Measurements from ENCODE around the gene ZNF724. TPM values are rescaled to one million over a fixed set of nuclear protein-coding genes. Genes with fewer than 3 reads are reported as not detected.
"Not testable (repeated sequence)": the region's sequence is repeated elsewhere in the genome, so short reads cannot be mapped to it uniquely, and the experiment has no call there.

Gene ZNF724
- total and polyA plus RNA-seq, 7 donors: 0.06 to 0.99 (median 0.17) TPM

DNA sequence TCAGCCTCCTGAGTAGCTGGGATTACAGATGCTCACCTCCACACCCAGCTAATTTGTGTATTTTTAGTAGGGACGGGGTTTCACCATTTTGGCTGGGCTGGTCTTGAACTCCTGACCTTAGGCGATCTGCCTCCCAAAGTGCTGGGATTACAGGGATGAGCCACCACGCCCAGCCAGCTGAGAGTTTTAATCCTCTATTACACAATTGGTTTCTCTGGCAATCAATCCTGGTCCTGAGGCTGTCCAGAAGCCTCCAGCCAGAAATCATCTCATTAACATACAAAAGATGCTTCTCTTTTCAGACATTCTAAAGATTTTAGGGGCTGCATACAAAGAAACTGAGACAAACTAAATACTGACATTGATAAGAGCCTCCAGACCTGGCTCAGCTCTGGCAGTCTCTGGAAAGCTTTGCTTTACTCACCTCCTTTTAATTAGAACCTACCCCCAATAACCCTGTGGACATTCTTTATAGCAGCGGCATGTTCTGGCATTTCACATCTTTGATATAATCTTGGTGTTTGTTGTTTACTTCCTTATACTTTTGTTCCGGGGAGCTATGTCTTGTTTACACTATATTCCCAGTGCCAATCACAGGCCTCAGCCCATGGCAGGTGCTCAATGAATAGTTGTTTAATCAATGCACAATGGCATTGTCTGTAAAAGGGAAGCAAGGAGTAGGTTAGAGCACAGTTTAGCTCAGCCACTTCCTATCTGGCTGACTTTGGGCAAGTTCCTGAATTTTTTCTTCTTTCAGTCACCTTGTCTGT, 4.1 kb upstream of the ZNF724 start:
- WGBS, 3 donors: 61 to 67% (median 61%) methylated on average over 5 of the region's 5 CpGs

GRCh38 chr19:23253256-23253655, 3.1 kb upstream of the ZNF724 start:
- ATAC-seq; H3K9me3 ChIP-seq; H3K36me3 ChIP-seq (ENCODE audit: insufficient read depth in 1 of 2, low read depth in 1 of 2); H3K27me3 ChIP-seq (ENCODE audit: insufficient read depth in 3 of 3, low read length in 2 of 3); intact Hi-C loops (cut with DNase I); DNase-seq; H3K27ac ChIP-seq; H3K4me3 ChIP-seq; H3K4me1 ChIP-seq: not testable (repeated sequence)
- WGBS, 3 donors: 60 to 66% (median 64%) methylated on average over 3 of the region's 3 CpGs

More for the DNA sequence above, 4.1 kb upstream of the ZNF724 start:
- Histone ChIP-seq H3K4me3 (no peak overlapping the region), H3K27me3 (ENCODE audit: insufficient read depth in 3 of 3, low read length in 2 of 3) (no peaks in the 10 kb centered on the region), H3K4me1 (peaks cover 2% of the 10 kb centered on the region), H3K27ac (no peak overlapping the region), H3K36me3 (ENCODE audit: insufficient read depth in 1 of 2, low read depth in 1 of 2) (peaks cover 2 to 3% of the 10 kb centered on the region in 2 donors), H3K9me3 (peaks cover 5% of the 10 kb centered on the region)
- intact Hi-C loops (cut with DNase I): no loop called here
- ATAC-seq: no peak
- DNase-seq: no peak
- TF ChIP-seq, protein P1, sequence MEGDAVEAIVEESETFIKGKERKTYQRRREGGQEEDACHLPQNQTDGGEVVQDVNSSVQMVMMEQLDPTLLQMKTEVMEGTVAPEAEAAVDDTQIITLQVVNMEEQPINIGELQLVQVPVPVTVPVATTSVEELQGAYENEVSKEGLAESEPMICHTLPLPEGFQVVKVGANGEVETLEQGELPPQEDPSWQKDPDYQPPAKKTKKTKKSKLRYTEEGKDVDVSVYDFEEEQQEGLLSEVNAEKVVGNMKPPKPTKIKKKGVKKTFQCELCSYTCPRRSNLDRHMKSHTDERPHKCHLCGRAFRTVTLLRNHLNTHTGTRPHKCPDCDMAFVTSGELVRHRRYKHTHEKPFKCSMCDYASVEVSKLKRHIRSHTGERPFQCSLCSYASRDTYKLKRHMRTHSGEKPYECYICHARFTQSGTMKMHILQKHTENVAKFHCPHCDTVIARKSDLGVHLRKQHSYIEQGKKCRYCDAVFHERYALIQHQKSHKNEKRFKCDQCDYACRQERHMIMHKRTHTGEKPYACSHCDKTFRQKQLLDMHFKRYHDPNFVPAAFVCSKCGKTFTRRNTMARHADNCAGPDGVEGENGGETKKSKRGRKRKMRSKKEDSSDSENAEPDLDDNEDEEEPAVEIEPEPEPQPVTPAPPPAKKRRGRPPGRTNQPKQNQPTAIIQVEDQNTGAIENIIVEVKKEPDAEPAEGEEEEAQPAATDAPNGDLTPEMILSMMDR (IDR thresholded peaks at IDR 0.05): no peak

DNA sequence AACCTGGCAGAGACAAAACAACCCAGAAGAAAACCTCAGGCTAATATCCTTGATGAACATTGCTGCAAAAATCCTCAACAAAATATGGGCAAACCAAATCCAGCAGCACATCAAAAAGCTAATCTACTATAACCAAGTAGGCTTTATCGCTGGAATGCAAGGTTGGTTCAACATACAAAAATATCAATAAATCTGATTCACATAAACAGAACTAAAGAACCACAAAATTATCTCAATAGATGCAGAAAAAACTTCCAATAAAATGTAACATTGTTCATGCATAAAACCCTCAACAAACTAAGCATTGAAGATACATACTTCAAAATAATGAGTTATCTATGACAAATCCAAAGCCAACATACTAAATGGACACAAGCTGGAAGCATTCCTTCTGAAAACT, 8.8 kb downstream of the ZNF724 start:
- ATAC-seq: no peak
- 95 to 100% (median 98%) methylated on average over 1 of the region's 1 CpG for WGBS, 3 donors
- Histone ChIP-seq H3K27ac (no peak overlapping the region), H3K4me1 (no peaks in the 10 kb centered on the region), H3K9me3 (peaks cover 15% of the 10 kb centered on the region), H3K4me3 (no peak overlapping the region), H3K27me3 (ENCODE audit: insufficient read depth in 3 of 3, low read length in 2 of 3) (no peaks in the 10 kb centered on the region), H3K36me3 (ENCODE audit: insufficient read depth in 1 of 2, low read depth in 1 of 2) (no peaks in the 10 kb centered on the region)
- DNase-seq: no peak
- TF ChIP-seq, protein P1 (IDR thresholded peaks at IDR 0.05): no peak
- intact Hi-C loops (cut with DNase I): no loop called here

GRCh38 chr19:23222998-23223652, 27.1 kb downstream of the ZNF724 start:
- 96 to 98% (median 97%) methylated on average over 3 of the region's 3 CpGs for WGBS, 3 donors
- intact Hi-C loops (cut with DNase I): no loop called here
- Histone ChIP-seq H3K27ac (no peak overlapping the region), H3K27me3 (ENCODE audit: insufficient read depth in 3 of 3, low read length in 2 of 3) (no peaks in the 10 kb centered on the region), H3K9me3 (peaks cover 54% of the 10 kb centered on the region), H3K4me1 (no peaks in the 10 kb centered on the region), H3K4me3 (no peak overlapping the region), H3K36me3 (ENCODE audit: insufficient read depth in 1 of 2, low read depth in 1 of 2) (peaks cover 0 to 2% of the 10 kb centered on the region in 2 donors)
- ATAC-seq: no peak
- DNase-seq: no peak
- TF ChIP-seq, protein P1 (IDR thresholded peaks at IDR 0.05): no peak

- no peaks in the 10 kb centered on the region for H3K27me3 ChIP-seq (ENCODE audit: insufficient read depth in 3 of 3, low read length in 2 of 3)
- no peaks in the 10 kb centered on the region for H3K4me1 ChIP-seq
- 7 to 10% (median 7%) methylated on average over 39 of the region's 39 CpGs for WGBS, 3 donors
- no peak overlapping the region for H3K27ac ChIP-seq
- DNase-seq (peak; percentile 46 to 70), ATAC-seq (peak in 1 of 4 donors; percentile 24)
- H3K36me3 ChIP-seq (ENCODE audit: insufficient read depth in 1 of 2, low read depth in 1 of 2): no peaks in the 10 kb centered on the region
- peak overlapping the region; percentile 25 for H3K4me3 ChIP-seq
- TF ChIP-seq, protein P1 (IDR thresholded peaks at IDR 0.05): no peak
- intact Hi-C loops (cut with DNase I): no loop called here
- H3K9me3 ChIP-seq: no peaks in the 10 kb centered on the region
Observed at GRCh38 chr19:23203841-23204344, 46.3 kb downstream of the ZNF724 start.

Measured in psoas muscle (tissue), 8 donors.